ENCODE data around the gene OR2T3.
"Not testable (repeated sequence)": the region's sequence is repeated elsewhere in the genome, so short reads cannot be mapped to it uniquely, and the experiment has no call there.

DNA sequence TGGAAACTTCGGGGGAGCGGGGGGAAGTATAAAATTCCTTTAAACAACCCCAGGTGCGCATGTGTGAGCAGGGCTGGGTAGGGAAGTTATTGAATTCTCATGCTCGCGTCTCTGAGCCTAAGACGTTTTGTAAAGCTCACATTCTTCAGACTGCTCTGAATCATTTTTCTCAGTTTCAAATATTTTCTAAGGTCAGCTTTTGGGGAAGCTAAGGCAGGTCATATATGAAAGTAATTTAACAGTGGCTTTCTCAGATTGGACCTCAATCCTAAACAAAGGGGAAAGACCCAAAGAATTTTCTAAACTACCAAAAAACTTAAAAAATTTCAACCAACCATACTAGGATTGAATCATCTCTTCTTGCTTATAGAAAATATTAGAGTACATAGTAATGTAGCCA is 38.2 kb upstream of the OR2T3 start:
- TF ChIP-seq, protein P1, sequence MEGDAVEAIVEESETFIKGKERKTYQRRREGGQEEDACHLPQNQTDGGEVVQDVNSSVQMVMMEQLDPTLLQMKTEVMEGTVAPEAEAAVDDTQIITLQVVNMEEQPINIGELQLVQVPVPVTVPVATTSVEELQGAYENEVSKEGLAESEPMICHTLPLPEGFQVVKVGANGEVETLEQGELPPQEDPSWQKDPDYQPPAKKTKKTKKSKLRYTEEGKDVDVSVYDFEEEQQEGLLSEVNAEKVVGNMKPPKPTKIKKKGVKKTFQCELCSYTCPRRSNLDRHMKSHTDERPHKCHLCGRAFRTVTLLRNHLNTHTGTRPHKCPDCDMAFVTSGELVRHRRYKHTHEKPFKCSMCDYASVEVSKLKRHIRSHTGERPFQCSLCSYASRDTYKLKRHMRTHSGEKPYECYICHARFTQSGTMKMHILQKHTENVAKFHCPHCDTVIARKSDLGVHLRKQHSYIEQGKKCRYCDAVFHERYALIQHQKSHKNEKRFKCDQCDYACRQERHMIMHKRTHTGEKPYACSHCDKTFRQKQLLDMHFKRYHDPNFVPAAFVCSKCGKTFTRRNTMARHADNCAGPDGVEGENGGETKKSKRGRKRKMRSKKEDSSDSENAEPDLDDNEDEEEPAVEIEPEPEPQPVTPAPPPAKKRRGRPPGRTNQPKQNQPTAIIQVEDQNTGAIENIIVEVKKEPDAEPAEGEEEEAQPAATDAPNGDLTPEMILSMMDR (conservative IDR thresholded peaks at IDR 0.05; ENCODE audit: low read length): not testable (repeated sequence)
- TF ChIP-seq EZH2phosphoT487 (IDR thresholded peaks at IDR 0.05; ENCODE audit: borderline replicate concordance): not testable (repeated sequence)
